GM12878 (cell line): Measurements from ENCODE around the gene C17orf58. TPM values are rescaled to one million over a fixed set of nuclear protein-coding genes. Genes with fewer than 3 reads are reported as not detected.

Experiments used
- ATAC-seq: fragments of 200-7000 bp; cut with Tn5 transposase; 3 replicates; pipeline ENCODE4 v1.9.1; 2020; ENCODE audit warnings: mild to moderate bottlenecking, moderate library complexity
- BruUV-seq: library from RNA; stranded (reverse); fragments of 400-500 nt; replicated peaks from 2 replicates; lab custom pipeline; 2021; lab: Mats Ljungman, UMichigan
- CTCF ChIA-PET: fragments of 300-600 bp; sonication (Branson Sonifier 250); formaldehyde crosslinking; extraction: SDS; loops from one replicate; lab custom pipeline; 2021; ENCODE audit warnings: inconsistent platforms; lab: Yijun Ruan, JAX
- POLR2A ChIA-PET: fragments of 350-600 bp; formaldehyde crosslinking; extraction: SDS; loops from one replicate; lab custom pipeline; 2021; ENCODE audit warnings: inconsistent platforms; lab: Charles Lee
- RAD21 ChIA-PET: fragments of 300-600 bp; sonication (Branson Sonifier 250); formaldehyde crosslinking; loops from one replicate; lab custom pipeline; 2023; ENCODE audit warnings: antibody characterized with exemption; ENCODE audit not compliant: unreplicated experiment; lab: Charles Lee
- SMC1A ChIA-PET: fragments of 300-600 bp; sonication (Branson Sonifier 250); formaldehyde crosslinking; loops from one replicate; lab custom pipeline; 2023; ENCODE audit not compliant: unreplicated experiment, uncharacterized antibody; lab: Charles Lee
- DNase-seq: peaks from one replicate; pipeline ENCODE4 v3.0.0-alpha.2; 2011; ENCODE audit warnings: low read depth, low spot score
- FAIRE-seq: peaks from 3 replicates; lab custom pipeline; 2011; peaks lifted over from hg19 to GRCh38; lab: Jason Lieb, UNC
- H2AFZ ChIP-seq: 2 replicates; pipeline ENCODE4 v1.6.0; 2011; ENCODE audit warnings: low read depth, low read length, control low read depth; ENCODE audit not compliant: control insufficient read depth
- H3K27ac ChIP-seq: 2 replicates; pipeline ENCODE4 v1.5.1; 2011; ENCODE audit warnings: control low read depth; ENCODE audit not compliant: control insufficient read depth, insufficient read depth
- H3K27me3 ChIP-seq, 2 experiments: replicated peaks in 1 of 2; 2 replicates each; pipeline versions ENCODE4 v1.6.0 to v1.6.1; 2011; ENCODE audit warnings: low read length in 1 of 2; ENCODE audit not compliant: control insufficient read depth in 2 of 2, insufficient read depth in 2 of 2
- H3K36me3 ChIP-seq, 2 experiments: 2 replicates each; pipeline ENCODE4 v1.5.1; 2011; ENCODE audit warnings: low read length in 1 of 2; ENCODE audit not compliant: control insufficient read depth in 2 of 2, insufficient read depth in 2 of 2
- H3K4me1 ChIP-seq: 2 replicates; pipeline ENCODE4 v1.6.1; 2011; ENCODE audit warnings: mild to moderate bottlenecking, low read length, moderate library complexity, mixed read lengths; ENCODE audit not compliant: control insufficient read depth, insufficient read depth
- H3K4me2 ChIP-seq: 2 replicates; pipeline ENCODE4 v1.6.0; 2011; ENCODE audit warnings: control low read depth; ENCODE audit not compliant: control insufficient read depth, insufficient read depth
- H3K4me3 ChIP-seq: fragments of 200-600 bp; sonication (generic); 2 replicates; pipeline ENCODE4 v1.5.1; 2016
- H3K79me2 ChIP-seq: 2 replicates; pipeline ENCODE4 v1.6.0; 2011; ENCODE audit warnings: low read length; ENCODE audit not compliant: control insufficient read depth, insufficient read depth
- H3K9ac ChIP-seq: 2 replicates; pipeline ENCODE4 v1.8.0; 2011; ENCODE audit warnings: low read length, control low read depth, mixed read lengths; ENCODE audit not compliant: control insufficient read depth, insufficient read depth
- H3K9me3 ChIP-seq: replicated peaks from 3 replicates; pipeline ENCODE4 v1.5.1; 2011; ENCODE audit warnings: mild to moderate bottlenecking, low read length; ENCODE audit not compliant: control insufficient read depth, insufficient read depth
- H4K20me1 ChIP-seq: 2 replicates; pipeline ENCODE4 v1.6.0; 2011; ENCODE audit not compliant: control insufficient read depth, insufficient read depth
- BMI1 ChIP-seq: fragments of 450-650 bp; IDR thresholded peaks from 2 replicates; pipeline ENCODE4 v1.6.1; 2016; ENCODE audit warnings: mild to moderate bottlenecking, moderate library complexity, borderline replicate concordance
- BRCA1 ChIP-seq: IDR thresholded peaks from 2 replicates; pipeline ENCODE4 v1.6.1; 2011; ENCODE audit warnings: low read depth, low read length, improper control_type of control experiment
- CBX5 ChIP-seq: sonication (generic); IDR thresholded peaks from 2 replicates; pipeline ENCODE4 v1.6.1; 2016; ENCODE audit warnings: low read depth, moderate library complexity, mild to moderate bottlenecking, inconsistent platforms
- EGR1 ChIP-seq, 2 experiments: IDR thresholded peaks; 1 replicate in 1 of 2; 2 replicates in 1 of 2; pipeline ENCODE4 v1.6.1; 2011 to 2012; ENCODE audit warnings: low read depth in 2 of 2, low read length in 2 of 2, borderline replicate concordance in 1 of 2, mild to moderate bottlenecking in 1 of 2, moderate library complexity in 1 of 2
- EZH2 ChIP-seq: IDR thresholded peaks from 2 replicates; pipeline ENCODE4 v1.6.1; 2012; ENCODE audit warnings: low read depth, mild to moderate bottlenecking, control low read depth, inconsistent platforms, low read length, borderline replicate concordance; ENCODE audit not compliant: control insufficient read depth
- GABPA ChIP-seq: IDR thresholded peaks from 2 replicates; pipeline ENCODE4 v1.6.1; 2014; ENCODE audit warnings: antibody characterized with exemption, low read depth, mild to moderate bottlenecking, inconsistent platforms
- PAX5 ChIP-seq: IDR thresholded peaks from 2 replicates; pipeline ENCODE4 v1.6.1; 2011; ENCODE audit warnings: low read depth, low read length, borderline replicate concordance
- PRDM15 ChIP-seq: fragments of 450-650 bp; formaldehyde crosslinking; IDR thresholded peaks from 2 replicates; pipeline ENCODE4 v1.4.0; 2020; ENCODE audit warnings: mild to moderate bottlenecking, moderate library complexity
- RAD21 ChIP-seq: IDR thresholded peaks from 2 replicates; pipeline ENCODE4 v1.6.1; 2011; ENCODE audit warnings: mild to moderate bottlenecking, low read depth, low read length, moderate library complexity; ENCODE audit not compliant: insufficient read depth
- SREBF1 ChIP-seq: IDR thresholded peaks from 2 replicates; pipeline ENCODE4 v1.6.1; 2012; ENCODE audit warnings: mild to moderate bottlenecking, low read length
- TCF12 ChIP-seq: IDR thresholded peaks from 2 replicates; pipeline ENCODE4 v1.6.1; 2011; ENCODE audit warnings: low read depth, mild to moderate bottlenecking, low read length
- YBX1 ChIP-seq: fragments of 450-650 bp; IDR thresholded peaks from 2 replicates; pipeline ENCODE4 v1.6.1; 2016; ENCODE audit warnings: antibody characterized with exemption
- ZNF217 ChIP-seq: fragments of 450-650 bp; IDR thresholded peaks from 2 replicates; pipeline ENCODE4 v1.6.1; 2017; ENCODE audit warnings: antibody characterized with exemption, mild to moderate bottlenecking
- WGBS: methylation state at CpG from one replicate; pipeline ENCODE4 v1.1.6; 2016; ENCODE audit warnings: low lambda C conversion rate; ENCODE audit not compliant: insufficient replicate concordance, insufficient coverage; ENCODE audit errors: missing lambda C conversion rate; 5-methylcytosine and 5-hydroxymethylcytosine counted together
- in situ Hi-C: fragments of 300-500 bp; cut with MboI; formaldehyde crosslinking; loops from 9 replicates; pipeline ENCODE4 v1.14.3; 2018; ENCODE audit warnings: mixed read lengths
- intact Hi-C: fragments of 100-400 bp; cut with micrococcal nuclease; formaldehyde crosslinking; loops from one replicate; pipeline ENCODE4 v1.14.2; 2022; ENCODE audit not compliant: unreplicated experiment
- polyA plus RNA-seq, 11 experiments: library from polyadenylated mRNA; depleted of rRNA in 4 of 11; unstranded in 6 of 11; stranded (reverse) in 5 of 11; fragments of >200 nt; fragmentation: Nextera tagmentation in 4 of 11; fragmentation: Illumina TruSeq in 1 of 11; extraction: Ambion mirVana in 4 of 11; extraction: Trizol in 1 of 11; gene quantifications; 1 replicate in 1 of 11; 2 replicates in 10 of 11; pipeline versions ENCODE4 v1.2.1 to v1.2.3, GENCODE V29; 2011 to 2016; ENCODE audit warnings: inconsistent platforms in 2 of 11, missing spikeins in 2 of 11, low read depth in 1 of 11
- total RNA-seq, 4 experiments: library from RNA; depleted of rRNA in 3 of 4; stranded (reverse); fragments of >200 nt in 3 of 4; fragmentation: Illumina TruSeq in 1 of 4; extraction: Trizol in 1 of 4; gene quantifications; 2 replicates each; pipeline versions ENCODE4 v1.2.1 to v1.2.3, GENCODE V29; 2013 to 2021

C17orf58 gene
- total and polyA plus RNA-seq, 10 of the 15 experiments (the other 5 are each of a cell fraction or from before 2014, with no cell fraction given) = 3.3 to 12.3 (median 6.2) TPM

GRCh38 chr17:67994817-67995569, 1.3 kb downstream of the C17orf58 start:
- H3K9me3 ChIP-seq = no peaks in the 10 kb centered on the region
- WGBS = 46% methylated on average over 9 of the region's 9 CpGs

GRCh38 chr17:67993998-67994361, 2.3 kb downstream of the C17orf58 start:
- intact Hi-C loops (no loop called here), in situ Hi-C loops (no loop called here)
- ATAC-seq (peak; percentile 25), FAIRE-seq (no peak), DNase-seq (no peak)
- H3K27me3 ChIP-seq = peaks cover 0 to 3% of the 10 kb centered on the region in 2 experiments; a peak in 2 of 4 replicates
- peaks cover 7% of the 10 kb centered on the region for H3K4me1 ChIP-seq
- peak overlapping the region; percentile 40; the same call in 1 of the 2 replicates for H3K4me2 ChIP-seq
- H3K27ac ChIP-seq = peak overlapping the region; percentile 48
- CTCF ChIA-PET = interaction anchor here (3.7 kb wide), 1 partner anchor 15 kb away, joined by 17 read pairs; no protein-coding TSS in a partner anchor
- H3K36me3 ChIP-seq = no peaks in the 10 kb centered on the region
- H2AFZ ChIP-seq = peak overlapping the region; percentile 78
- WGBS = 13% methylated on average over 17 of the region's 21 CpGs
- H3K79me2 ChIP-seq = no peaks in the 10 kb centered on the region
- no TSS peak for BruUV-seq
- POLR2A ChIA-PET = no interaction called here
- H3K4me3 ChIP-seq = peak overlapping the region; percentile 77
- H3K9me3 ChIP-seq = no peaks in the 10 kb centered on the region
- H4K20me1 ChIP-seq = no peaks in the 10 kb centered on the region
- peak overlapping the region; percentile 71; the same call in 1 of the 2 replicates for H3K9ac ChIP-seq
- RAD21 ChIA-PET = no interaction called here
- SMC1A ChIA-PET = interaction anchor here (0.6 kb wide), 1 partner anchor 42 kb away, joined by 4 read pairs; the partner anchor contains the start of gene KPNA2
- TF ChIP-seq EGR1 (IDR thresholded peaks at IDR 0.05; ENCODE audit: borderline replicate concordance in 1 of 2, low read depth in 2 of 2, low read length in 2 of 2) (no peak), ZNF217 (no peak), YBX1 (no peak), CBX5 (no peak), RAD21 (no peak), GABPA (no peak), PRDM15 (CRISPR knock-in tag) (no peak), SREBF1 (no peak)

More at GRCh38 chr17:67994817-67995569, 1.3 kb downstream of the C17orf58 start:
- Histone ChIP-seq H3K36me3 (no peaks in the 10 kb centered on the region), H3K9ac (no peak overlapping the region), H3K4me3 (peak overlapping the region; percentile 65), H3K79me2 (no peaks in the 10 kb centered on the region), H3K4me1 (peaks cover 7% of the 10 kb centered on the region), H4K20me1 (no peaks in the 10 kb centered on the region), H3K27me3 (peaks cover 0 to 3% of the 10 kb centered on the region in 2 experiments; a peak in 2 of 4 replicates), H3K27ac (no peak overlapping the region), H2AFZ (no peak overlapping the region), H3K4me2 (peak overlapping the region; percentile 94)
- BruUV-seq = no TSS peak
- TF ChIP-seq EZH2 = peak; percentile 70; the same call in 1 of the 2 replicates
- no peak for TF ChIP-seq TCF12
- TF ChIP-seq BRCA1 = no peak
- no peak for TF ChIP-seq PAX5
- peak; percentile 40; the same call in 1 of the 2 replicates for TF ChIP-seq BMI1
- ChIA-PET CTCF (interaction anchor here (1.5 to 3.7 kb wide), 2 partner anchors 9 to 14 kb away, joined by 6 to 17 read pairs; no protein-coding TSS in a partner anchor), RAD21 (no interaction called here), POLR2A (interaction anchor here (1.3 kb wide), 1 partner anchor 25 kb away, joined by 7 read pairs; no protein-coding TSS in a partner anchor), SMC1A (interaction anchor here (0.6 to 1.5 kb wide), 3 partner anchors 22 to 41 kb away, joined by 3 to 5 read pairs (median 4); partner anchors contain the start of gene KPNA2)
- intact Hi-C loops = no loop called here
- in situ Hi-C loops = no loop called here
- no peak for FAIRE-seq
- no peak for DNase-seq
- no peak for ATAC-seq
